ENCODE results near the gene GALC.
A peak's percentile ranks its signal among the peaks of the same experiment; 100 is the strongest.

The GALC gene

GRCh38 chr14:87892763-87893162, 100.2 kb downstream of the GALC start:
- no peaks in the 10 kb centered on the region for H3K9me2 ChIP-seq (replicated peaks; ENCODE audit: control insufficient read depth, low read length)
- TF ChIP-seq CTCF (IDR thresholded peaks at IDR 0.05; ENCODE audit: low read depth, low read length, poor library complexity, severe bottlenecking): no peak
- no peak for TF ChIP-seq EZH2phosphoT487 (IDR thresholded peaks at IDR 0.05; ENCODE audit: borderline replicate concordance, low read length)
- H4K20me1 ChIP-seq (ENCODE audit: control insufficient read depth, insufficient read depth, low read depth, low read length): no peaks in the 10 kb centered on the region
- no peak overlapping the region for H3K4me2 ChIP-seq (ENCODE audit: low read length)
- no peak overlapping the region for H3K4me3 ChIP-seq (ENCODE audit: low read length)
- peaks cover 12% of the 10 kb centered on the region for H3K27me3 ChIP-seq (ENCODE audit: control insufficient read depth, low read length)
- H3F3A ChIP-seq (ENCODE audit: control insufficient read depth, insufficient read depth): no peaks in the 10 kb centered on the region
- no peak overlapping the region for H3K27ac ChIP-seq (ENCODE audit: low read depth, low read length)
- no peaks in the 10 kb centered on the region for H3K4me1 ChIP-seq (ENCODE audit: control insufficient read depth, low read length)
- no peaks in the 10 kb centered on the region for H3K36me3 ChIP-seq (ENCODE audit: control insufficient read depth, low read length)
- no peaks in the 10 kb centered on the region for H3K79me2 ChIP-seq (ENCODE audit: control insufficient read depth, low read length)
- no peaks in the 10 kb centered on the region for H3K9me3 ChIP-seq (ENCODE audit: control insufficient read depth, insufficient read depth, low read length)

- Histone ChIP-seq H3K4me2 (ENCODE audit: low read length) (no peak overlapping the region), H4K20me1 (ENCODE audit: control insufficient read depth, insufficient read depth, low read depth, low read length) (no peaks in the 10 kb centered on the region), H3K4me3 (ENCODE audit: low read length) (no peak overlapping the region), H3K27ac (ENCODE audit: low read depth, low read length) (no peak overlapping the region), H3F3A (ENCODE audit: control insufficient read depth, insufficient read depth) (no peaks in the 10 kb centered on the region), H3K36me3 (ENCODE audit: control insufficient read depth, low read length) (no peaks in the 10 kb centered on the region), H3K9me3 (ENCODE audit: control insufficient read depth, insufficient read depth, low read length) (no peaks in the 10 kb centered on the region), H3K9me2 (replicated peaks; ENCODE audit: control insufficient read depth, low read length) (no peaks in the 10 kb centered on the region), H3K27me3 (ENCODE audit: control insufficient read depth, low read length) (no peaks in the 10 kb centered on the region; the same call in 1 of the 2 replicates), H3K79me2 (ENCODE audit: control insufficient read depth, low read length) (no peaks in the 10 kb centered on the region), H3K4me1 (ENCODE audit: control insufficient read depth, low read length) (no peaks in the 10 kb centered on the region)
- TF ChIP-seq CTCF (IDR thresholded peaks at IDR 0.05; ENCODE audit: low read depth, low read length, poor library complexity, severe bottlenecking) (peak; percentile 88), EZH2phosphoT487 (IDR thresholded peaks at IDR 0.05; ENCODE audit: borderline replicate concordance, low read length) (no peak)
Observed at GRCh38 chr14:87888136-87888999, 104.6 kb downstream of the GALC start.

GRCh38 chr14:87883750-87884149, 109.2 kb downstream of the GALC start:
- H3K27me3 ChIP-seq (ENCODE audit: control insufficient read depth, low read length): no peaks in the 10 kb centered on the region
- H3K9me3 ChIP-seq (ENCODE audit: control insufficient read depth, insufficient read depth, low read length): no peaks in the 10 kb centered on the region
- no peaks in the 10 kb centered on the region for H3K9me2 ChIP-seq (replicated peaks; ENCODE audit: control insufficient read depth, low read length)
- no peaks in the 10 kb centered on the region for H3F3A ChIP-seq (ENCODE audit: control insufficient read depth, insufficient read depth)
- TF ChIP-seq CTCF (IDR thresholded peaks at IDR 0.05; ENCODE audit: low read depth, low read length, poor library complexity, severe bottlenecking) (no peak), EZH2phosphoT487 (IDR thresholded peaks at IDR 0.05; ENCODE audit: borderline replicate concordance, low read length) (no peak)
- no peak overlapping the region for H3K4me3 ChIP-seq (ENCODE audit: low read length)
- no peaks in the 10 kb centered on the region for H3K4me1 ChIP-seq (ENCODE audit: control insufficient read depth, low read length)
- no peaks in the 10 kb centered on the region for H4K20me1 ChIP-seq (ENCODE audit: control insufficient read depth, insufficient read depth, low read depth, low read length)
- no peak overlapping the region for H3K4me2 ChIP-seq (ENCODE audit: low read length)
- no peak overlapping the region for H3K27ac ChIP-seq (ENCODE audit: low read depth, low read length)
- H3K79me2 ChIP-seq (ENCODE audit: control insufficient read depth, low read length): no peaks in the 10 kb centered on the region
- no peaks in the 10 kb centered on the region for H3K36me3 ChIP-seq (ENCODE audit: control insufficient read depth, low read length)

Data from DOHH2 (cell line).